ENCODE results near the gene ATN1.
"Not testable (repeated sequence)": the region's sequence is repeated elsewhere in the genome, so short reads cannot be mapped to it uniquely, and the experiment has no call there.

The ATN1 gene

DNA sequence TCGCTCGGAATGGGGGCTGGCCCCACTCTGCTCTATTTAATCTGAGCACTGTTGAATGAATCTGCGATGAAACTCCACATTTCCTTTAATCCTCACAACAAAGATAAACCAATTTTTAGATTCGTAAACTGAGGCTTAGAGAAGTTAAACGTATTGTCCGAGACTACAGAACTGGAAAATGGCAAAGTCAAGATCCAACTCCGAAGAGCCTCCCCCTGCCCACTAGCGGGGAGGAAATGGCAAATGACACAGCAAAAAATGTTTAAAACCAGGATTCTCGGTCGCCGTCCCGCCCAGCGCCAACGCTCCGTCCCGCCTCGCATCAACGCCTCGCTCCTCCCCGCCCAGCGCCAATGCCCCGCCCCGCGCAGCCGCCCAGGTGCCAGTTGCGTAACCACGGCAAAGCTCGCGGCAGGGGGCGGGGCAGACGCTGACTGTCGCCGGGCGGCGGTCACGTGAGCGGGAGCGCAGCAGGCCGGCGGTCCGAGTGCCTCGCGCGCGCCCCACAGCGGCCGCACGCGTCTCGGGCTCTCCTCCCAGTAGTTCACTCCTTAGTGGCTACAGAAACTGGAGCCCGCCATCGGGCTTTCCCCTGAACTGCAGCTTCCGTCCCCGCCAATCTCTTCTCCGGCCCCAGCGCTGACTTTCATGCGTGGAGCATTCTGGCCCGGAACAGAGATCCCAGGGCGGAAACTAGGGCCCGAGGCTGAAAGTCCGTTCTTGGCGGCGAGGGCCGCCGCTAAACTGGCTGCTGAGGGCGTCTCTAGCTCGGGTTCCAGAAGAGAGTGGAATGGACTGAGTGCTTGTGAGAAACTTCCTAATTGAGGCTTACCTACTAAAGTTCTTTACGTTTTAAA, 36.7 kb upstream of the ATN1 start:
- H3K9me3 ChIP-seq (ENCODE audit: control insufficient read depth in 1 of 2, low read length in 2 of 2), result no peaks in the 10 kb centered on the region
- no peaks in the 10 kb centered on the region for H3K36me3 ChIP-seq (ENCODE audit: control insufficient read depth in 1 of 2, insufficient read depth in 2 of 2, low read length in 2 of 2)
- H3K27ac ChIP-seq (ENCODE audit: low read depth, low read length), result peak overlapping the region; percentile 84
- peaks cover 9 to 11% of the 10 kb centered on the region in 2 donors for H3K4me1 ChIP-seq (ENCODE audit: control insufficient read depth in 1 of 2, insufficient read depth in 2 of 2, low read length in 2 of 2)
- H3K9ac ChIP-seq (ENCODE audit: low read depth in 1 of 2, low read length in 2 of 2), result peak overlapping the region; percentile 77 to 84
- H3K27me3 ChIP-seq (ENCODE audit: control insufficient read depth in 1 of 2, insufficient read depth in 2 of 2, low read length in 2 of 2), result no peaks in the 10 kb centered on the region
- H3K4me3 ChIP-seq (ENCODE audit: low read depth in 1 of 2, low read length in 2 of 2), result peak overlapping the region; percentile 67 to 70

DNA sequence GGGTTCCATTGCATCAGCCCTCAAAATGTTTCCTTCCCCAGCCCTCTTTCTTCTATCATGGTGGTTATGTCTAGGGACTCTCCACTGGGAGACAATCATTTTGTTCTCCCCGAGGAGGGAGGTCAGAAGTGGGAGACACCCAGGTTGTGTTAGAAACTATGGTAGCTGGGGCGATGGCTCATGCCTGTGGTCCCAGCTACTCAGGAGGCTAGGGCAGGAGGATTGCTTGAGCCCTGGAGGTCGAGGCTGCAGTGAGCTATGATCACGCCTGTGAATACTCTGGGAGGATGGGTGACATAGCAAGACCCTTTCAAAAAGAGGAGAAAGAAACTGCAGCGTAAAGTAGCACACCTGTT, 36.1 kb upstream of the ATN1 start:
- Histone ChIP-seq H3K9me3 (ENCODE audit: control insufficient read depth in 1 of 2, low read length in 2 of 2) (no peaks in the 10 kb centered on the region), H3K36me3 (ENCODE audit: control insufficient read depth in 1 of 2, insufficient read depth in 2 of 2, low read length in 2 of 2) (no peaks in the 10 kb centered on the region), H3K4me1 (ENCODE audit: control insufficient read depth in 1 of 2, insufficient read depth in 2 of 2, low read length in 2 of 2) (peaks cover 9 to 11% of the 10 kb centered on the region in 2 donors), H3K27ac (ENCODE audit: low read depth, low read length) (peak overlapping the region; percentile 84), H3K9ac (ENCODE audit: low read depth in 1 of 2, low read length in 2 of 2) (peak overlapping the region; percentile 77 to 82), H3K4me3 (ENCODE audit: low read depth in 1 of 2, low read length in 2 of 2) (peak overlapping the region; percentile 63 to 67), H3K27me3 (ENCODE audit: control insufficient read depth in 1 of 2, insufficient read depth in 2 of 2, low read length in 2 of 2) (no peaks in the 10 kb centered on the region)

DNA sequence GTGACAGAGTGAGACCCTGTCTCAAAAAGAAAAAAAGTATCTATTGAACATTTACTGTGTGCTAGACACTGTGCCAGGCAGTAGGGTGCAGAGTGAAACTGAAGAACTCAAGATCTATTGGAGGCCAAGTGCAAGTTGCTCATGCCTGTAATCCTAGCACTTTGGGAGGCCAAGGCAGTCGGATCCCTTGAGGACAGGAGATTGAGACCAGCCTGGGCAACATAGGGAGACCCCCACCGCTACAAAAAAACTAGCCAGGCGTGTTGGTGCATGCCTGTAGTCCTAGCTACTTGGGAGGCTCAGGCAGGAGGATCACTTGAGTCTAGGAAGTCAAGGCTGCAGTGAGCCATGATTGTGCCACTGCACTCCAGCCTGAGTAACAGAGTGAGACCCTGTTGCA, 35.1 kb upstream of the ATN1 start:
- H3K4me1 ChIP-seq (ENCODE audit: control insufficient read depth in 1 of 2, insufficient read depth in 2 of 2, low read length in 2 of 2), result peaks cover 9 to 11% of the 10 kb centered on the region in 2 donors
- H3K27me3 ChIP-seq (ENCODE audit: control insufficient read depth in 1 of 2, insufficient read depth in 2 of 2, low read length in 2 of 2); H3K36me3 ChIP-seq (ENCODE audit: control insufficient read depth in 1 of 2, insufficient read depth in 2 of 2, low read length in 2 of 2); H3K9me3 ChIP-seq (ENCODE audit: control insufficient read depth in 1 of 2, low read length in 2 of 2); H3K27ac ChIP-seq (ENCODE audit: low read depth, low read length); H3K4me3 ChIP-seq (ENCODE audit: low read depth in 1 of 2, low read length in 2 of 2); H3K9ac ChIP-seq (ENCODE audit: low read depth in 1 of 2, low read length in 2 of 2): not testable (repeated sequence)

DNA sequence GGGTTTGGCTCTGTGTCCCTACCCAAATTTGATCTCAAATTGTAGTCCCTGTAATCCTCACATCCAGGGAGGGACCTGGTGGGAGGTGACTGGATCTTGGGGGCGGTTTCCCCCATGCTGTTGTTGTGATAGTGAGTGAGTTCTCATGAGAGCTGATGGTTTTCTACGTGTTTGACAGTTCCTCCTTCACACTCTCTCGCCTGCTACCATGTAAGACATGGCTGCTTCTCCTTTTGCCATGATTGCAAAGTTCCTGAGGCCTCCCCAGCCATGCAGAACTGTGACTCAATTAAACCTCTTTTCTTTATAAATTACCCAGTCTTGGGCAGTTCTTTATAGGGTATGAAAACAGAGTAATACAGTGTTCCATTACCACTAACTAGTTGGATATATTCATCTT, 33.4 kb upstream of the ATN1 start:
- H3K4me1 ChIP-seq (ENCODE audit: control insufficient read depth in 1 of 2, insufficient read depth in 2 of 2, low read length in 2 of 2), result peaks cover 9 to 13% of the 10 kb centered on the region in 2 donors
- no peaks in the 10 kb centered on the region for H3K27me3 ChIP-seq (ENCODE audit: control insufficient read depth in 1 of 2, insufficient read depth in 2 of 2, low read length in 2 of 2)
- H3K9ac ChIP-seq (ENCODE audit: low read depth in 1 of 2, low read length in 2 of 2), result no peak overlapping the region
- H3K9me3 ChIP-seq (ENCODE audit: control insufficient read depth in 1 of 2, low read length in 2 of 2), result no peaks in the 10 kb centered on the region
- H3K36me3 ChIP-seq (ENCODE audit: control insufficient read depth in 1 of 2, insufficient read depth in 2 of 2, low read length in 2 of 2), result no peaks in the 10 kb centered on the region
- H3K4me3 ChIP-seq (ENCODE audit: low read depth in 1 of 2, low read length in 2 of 2), result no peak overlapping the region
- no peak overlapping the region for H3K27ac ChIP-seq (ENCODE audit: low read depth, low read length)

DNA sequence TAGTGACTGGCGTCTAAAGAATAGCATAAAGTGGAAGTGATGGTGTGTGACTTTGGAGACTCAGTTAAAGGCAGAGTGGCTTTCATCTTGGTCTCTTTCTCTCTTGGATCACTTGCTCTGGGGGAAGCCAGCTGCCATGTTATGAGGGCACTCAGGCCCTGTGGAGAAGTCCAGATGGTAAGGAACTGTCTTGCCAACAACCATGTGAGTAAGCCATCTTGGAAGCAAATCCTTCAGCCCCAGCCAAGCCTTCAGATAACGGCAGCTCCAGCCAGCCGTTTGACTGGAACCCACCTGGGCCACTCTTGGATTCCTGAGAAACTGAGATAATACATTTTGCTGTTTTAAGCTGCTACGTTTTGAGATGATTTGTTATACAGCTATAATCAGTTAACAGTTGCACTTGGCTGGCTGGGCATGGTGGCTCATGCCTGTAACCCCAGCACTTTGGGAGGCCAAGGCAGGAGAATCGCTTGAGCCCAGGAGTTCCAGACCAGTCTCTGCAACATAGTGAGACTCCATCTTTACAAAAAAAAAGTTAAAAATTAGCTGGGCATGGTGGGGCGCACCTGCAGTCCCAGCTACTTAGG, 30.8 kb upstream of the ATN1 start:
- H3K4me1 ChIP-seq (ENCODE audit: control insufficient read depth in 1 of 2, insufficient read depth in 2 of 2, low read length in 2 of 2), result peaks cover 3 to 12% of the 10 kb centered on the region in 2 donors
- no peaks in the 10 kb centered on the region for H3K9me3 ChIP-seq (ENCODE audit: control insufficient read depth in 1 of 2, low read length in 2 of 2)
- no peaks in the 10 kb centered on the region for H3K27me3 ChIP-seq (ENCODE audit: control insufficient read depth in 1 of 2, insufficient read depth in 2 of 2, low read length in 2 of 2)
- H3K4me3 ChIP-seq (ENCODE audit: low read depth in 1 of 2, low read length in 2 of 2), result no peak overlapping the region
- no peak overlapping the region for H3K27ac ChIP-seq (ENCODE audit: low read depth, low read length)
- no peaks in the 10 kb centered on the region for H3K36me3 ChIP-seq (ENCODE audit: control insufficient read depth in 1 of 2, insufficient read depth in 2 of 2, low read length in 2 of 2)
- no peak overlapping the region for H3K9ac ChIP-seq (ENCODE audit: low read depth in 1 of 2, low read length in 2 of 2)

DNA sequence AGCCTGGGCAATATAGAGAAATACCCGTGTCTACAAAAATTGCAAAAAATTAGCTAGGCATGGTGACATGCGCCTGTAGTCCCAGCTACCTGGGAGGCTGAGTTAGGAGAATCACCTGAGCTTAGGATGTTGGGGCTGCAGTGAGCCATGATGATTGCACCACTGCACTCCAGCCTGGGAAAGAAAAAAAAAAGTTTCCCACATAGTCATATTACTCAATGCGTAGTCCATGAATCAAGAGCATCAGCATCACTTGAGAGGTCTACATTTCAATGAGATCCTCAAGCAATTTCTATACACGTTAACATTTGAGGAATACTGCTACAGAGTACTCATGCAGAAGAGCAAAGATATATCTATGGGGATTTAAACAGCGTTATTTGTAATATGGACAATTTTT, 28.3 kb upstream of the ATN1 start:
- no peaks in the 10 kb centered on the region for H3K27me3 ChIP-seq (ENCODE audit: control insufficient read depth in 1 of 2, insufficient read depth in 2 of 2, low read length in 2 of 2)
- no peaks in the 10 kb centered on the region for H3K36me3 ChIP-seq (ENCODE audit: control insufficient read depth in 1 of 2, insufficient read depth in 2 of 2, low read length in 2 of 2)
- no peaks in the 10 kb centered on the region for H3K9me3 ChIP-seq (ENCODE audit: control insufficient read depth in 1 of 2, low read length in 2 of 2)
- no peak overlapping the region for H3K27ac ChIP-seq (ENCODE audit: low read depth, low read length)
- H3K9ac ChIP-seq (ENCODE audit: low read depth in 1 of 2, low read length in 2 of 2), result no peak overlapping the region
- no peak overlapping the region for H3K4me3 ChIP-seq (ENCODE audit: low read depth in 1 of 2, low read length in 2 of 2)
- H3K4me1 ChIP-seq (ENCODE audit: control insufficient read depth in 1 of 2, insufficient read depth in 2 of 2, low read length in 2 of 2), result peaks cover 14 to 31% of the 10 kb centered on the region in 2 donors

DNA sequence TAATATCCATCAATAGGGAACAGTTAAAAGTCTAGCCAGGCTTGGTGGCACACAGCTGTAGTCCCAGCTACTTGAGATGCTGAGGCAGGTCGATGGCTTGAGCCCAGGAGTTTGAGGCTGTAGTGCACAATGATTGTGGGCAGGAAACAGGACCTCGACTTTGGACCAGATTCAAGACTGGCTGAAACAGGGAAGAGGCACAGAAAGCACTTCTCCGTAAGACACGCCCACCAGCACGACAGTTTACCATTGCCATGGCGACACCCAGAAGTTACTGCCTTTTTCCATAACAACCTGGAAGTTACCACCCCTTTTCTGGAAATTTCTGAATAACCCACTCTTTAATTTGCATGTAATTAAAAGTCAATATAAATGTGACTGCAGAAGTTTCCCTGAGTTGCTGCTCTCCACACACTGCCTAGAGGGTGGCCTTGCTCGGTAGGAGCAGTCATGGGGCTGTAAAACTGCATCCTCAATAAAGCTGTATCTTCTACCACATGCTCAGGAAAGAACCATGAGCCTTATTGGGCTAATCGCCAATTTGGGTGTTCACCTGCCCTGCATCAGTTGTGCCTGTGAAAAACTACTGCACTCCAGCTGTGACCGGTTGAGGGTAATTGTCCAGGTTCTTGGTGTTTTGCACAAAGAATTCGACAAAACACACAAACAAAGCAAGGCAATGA, 27.8 kb upstream of the ATN1 start:
- peak overlapping the region; percentile 13 for H3K27ac ChIP-seq (ENCODE audit: low read depth, low read length)
- H3K4me1 ChIP-seq (ENCODE audit: control insufficient read depth in 1 of 2, insufficient read depth in 2 of 2, low read length in 2 of 2), result peaks cover 17 to 34% of the 10 kb centered on the region in 2 donors
- H3K36me3 ChIP-seq (ENCODE audit: control insufficient read depth in 1 of 2, insufficient read depth in 2 of 2, low read length in 2 of 2), result no peaks in the 10 kb centered on the region
- H3K27me3 ChIP-seq (ENCODE audit: control insufficient read depth in 1 of 2, insufficient read depth in 2 of 2, low read length in 2 of 2), result no peaks in the 10 kb centered on the region
- H3K9ac ChIP-seq (ENCODE audit: low read depth in 1 of 2, low read length in 2 of 2), result no peak overlapping the region
- no peaks in the 10 kb centered on the region for H3K9me3 ChIP-seq (ENCODE audit: control insufficient read depth in 1 of 2, low read length in 2 of 2)
- no peak overlapping the region for H3K4me3 ChIP-seq (ENCODE audit: low read depth in 1 of 2, low read length in 2 of 2)

DNA sequence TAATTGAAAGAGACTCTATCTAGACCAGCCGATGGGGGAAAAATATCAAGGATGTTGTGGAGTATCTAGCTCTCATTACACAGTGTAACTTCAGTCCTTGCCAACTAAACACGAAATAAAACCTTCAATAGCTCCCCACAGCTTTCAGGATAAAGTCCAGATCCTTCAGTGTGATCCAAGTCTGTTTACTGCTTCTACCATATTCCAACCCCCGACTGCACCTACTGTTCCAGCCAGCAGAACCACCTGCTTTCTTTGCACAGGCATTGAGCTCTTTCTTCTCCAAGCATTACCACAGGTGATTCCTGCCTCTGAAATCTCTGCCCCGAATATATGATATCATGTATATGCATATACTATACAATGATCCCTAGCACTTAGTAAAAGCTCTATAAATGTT, 25.3 kb upstream of the ATN1 start:
- Histone ChIP-seq H3K9ac (ENCODE audit: low read depth in 1 of 2, low read length in 2 of 2) (no peak overlapping the region), H3K4me3 (ENCODE audit: low read depth in 1 of 2, low read length in 2 of 2) (no peak overlapping the region), H3K27ac (ENCODE audit: low read depth, low read length) (no peak overlapping the region)

DNA sequence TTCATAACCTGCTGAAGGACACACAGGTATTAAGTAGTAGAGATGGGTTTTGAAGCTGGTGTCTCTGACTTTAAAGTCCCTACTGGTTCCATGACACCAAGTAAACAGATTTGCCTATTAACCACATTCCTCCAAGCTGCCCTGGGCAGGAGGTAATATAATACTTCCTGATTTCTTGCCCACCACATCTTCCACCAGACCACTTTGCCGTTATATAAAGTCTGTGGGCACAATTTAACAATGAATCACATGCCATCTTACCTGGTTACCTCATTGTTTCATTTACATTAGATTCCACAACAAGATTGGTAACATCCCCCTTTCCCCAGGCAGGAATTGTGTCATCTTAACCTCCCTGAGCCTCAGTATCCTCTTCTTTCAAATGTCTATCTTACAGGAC, 24.0 kb upstream of the ATN1 start:
- H3K27ac ChIP-seq (ENCODE audit: low read depth, low read length), result no peak overlapping the region
- no peak overlapping the region for H3K4me3 ChIP-seq (ENCODE audit: low read depth in 1 of 2, low read length in 2 of 2)
- H3K27me3 ChIP-seq (ENCODE audit: control insufficient read depth in 1 of 2, insufficient read depth in 2 of 2, low read length in 2 of 2), result no peaks in the 10 kb centered on the region
- H3K9ac ChIP-seq (ENCODE audit: low read depth in 1 of 2, low read length in 2 of 2), result no peak overlapping the region
- H3K4me1 ChIP-seq (ENCODE audit: control insufficient read depth in 1 of 2, insufficient read depth in 2 of 2, low read length in 2 of 2), result peaks cover 23 to 38% of the 10 kb centered on the region in 2 donors
- H3K36me3 ChIP-seq (ENCODE audit: control insufficient read depth in 1 of 2, insufficient read depth in 2 of 2, low read length in 2 of 2), result no peaks in the 10 kb centered on the region
- H3K9me3 ChIP-seq (ENCODE audit: control insufficient read depth in 1 of 2, low read length in 2 of 2), result no peaks in the 10 kb centered on the region

More for the DNA sequence above, 25.3 kb upstream of the ATN1 start:
- H3K27me3 ChIP-seq (ENCODE audit: control insufficient read depth in 1 of 2, insufficient read depth in 2 of 2, low read length in 2 of 2), result no peaks in the 10 kb centered on the region
- H3K9me3 ChIP-seq (ENCODE audit: control insufficient read depth in 1 of 2, low read length in 2 of 2), result no peaks in the 10 kb centered on the region
- H3K4me1 ChIP-seq (ENCODE audit: control insufficient read depth in 1 of 2, insufficient read depth in 2 of 2, low read length in 2 of 2), result peaks cover 23 to 38% of the 10 kb centered on the region in 2 donors
- no peaks in the 10 kb centered on the region for H3K36me3 ChIP-seq (ENCODE audit: control insufficient read depth in 1 of 2, insufficient read depth in 2 of 2, low read length in 2 of 2)
